GM21447 (cell line): ENCODE measurements around the gene STXBP4.
"Not testable (repeated sequence)": the region's sequence is repeated elsewhere in the genome, so short reads cannot be mapped to it uniquely, and the experiment has no call there.

ENCODE experiments used
- ATAC-seq: cut with Tn5 transposase; IDR thresholded peaks from one replicate; pipeline ENCODE4 v1.9.1; 2021; ENCODE audit not compliant: unreplicated experiment

Gene STXBP4

GRCh38 chr17:55038291-55038690 lies 69.7 kb downstream of the STXBP4 start:
- no peak for ATAC-seq

- no peak for ATAC-seq
These were observed 72.0 kb downstream of the STXBP4 start for GRCh38 chr17:55040611-55041010.

- ATAC-seq: no peak
These were observed 85.3 kb downstream of the STXBP4 start for GRCh38 chr17:55053855-55054254.

GRCh38 chr17:55054429-55054828 lies 85.9 kb downstream of the STXBP4 start:
- ATAC-seq: no peak

GRCh38 chr17:55056526-55056925 lies 88.0 kb downstream of the STXBP4 start:
- ATAC-seq: no peak

- ATAC-seq: no peak
These were observed 88.6 kb downstream of the STXBP4 start for GRCh38 chr17:55057184-55057583.

- no peak for ATAC-seq
These were observed 91.2 kb downstream of the STXBP4 start for GRCh38 chr17:55059724-55060123.

- ATAC-seq: no peak
These were observed 94.4 kb downstream of the STXBP4 start for GRCh38 chr17:55062921-55063320.

- ATAC-seq: no peak
These were observed 95.6 kb downstream of the STXBP4 start for GRCh38 chr17:55063885-55064874.

GRCh38 chr17:55067697-55068439 lies 99.3 kb downstream of the STXBP4 start:
- ATAC-seq: no peak

GRCh38 chr17:55068862-55069811 lies 100.6 kb downstream of the STXBP4 start:
- no peak for ATAC-seq

GRCh38 chr17:55069983-55070529 lies 101.5 kb downstream of the STXBP4 start:
- ATAC-seq: no peak

- no peak for ATAC-seq
These were observed 104.3 kb downstream of the STXBP4 start for GRCh38 chr17:55072898-55073297.

- ATAC-seq: not testable (repeated sequence)
These were observed 104.9 kb downstream of the STXBP4 start for GRCh38 chr17:55073467-55073866.

GRCh38 chr17:55081559-55081958 lies 113.0 kb downstream of the STXBP4 start:
- ATAC-seq: no peak

GRCh38 chr17:55086635-55087058 lies 118.1 kb downstream of the STXBP4 start:
- ATAC-seq: no peak

GRCh38 chr17:55089256-55089655 lies 120.7 kb downstream of the STXBP4 start:
- ATAC-seq: no peak

- ATAC-seq: peak; percentile 98
These were observed 121.5 kb downstream of the STXBP4 start for GRCh38 chr17:55090079-55090492.

- no peak for ATAC-seq
These were observed 124.8 kb downstream of the STXBP4 start for GRCh38 chr17:55093353-55093752.

GRCh38 chr17:55098765-55099164 lies 130.2 kb downstream of the STXBP4 start:
- ATAC-seq: no peak
